Occipital lobe (tissue), 2 donors: Measurements from ENCODE around the gene MGAT4C. TPM values are rescaled to one million over a fixed set of nuclear protein-coding genes. Genes with fewer than 3 reads are reported as not detected.

Experiments
- DNase-seq: peaks from one replicate; lab custom pipeline; 2025; lab: John Stamatoyannopoulos, UW
- total RNA-seq: library from RNA; depleted of rRNA; stranded (reverse); fragments of >200 nt; gene quantifications from one replicate; pipeline ENCODE4 v1.2.3, GENCODE V29; 2014

The MGAT4C gene
- total RNA-seq, 1 donor from 2014 or later, result 56.9 TPM

DNA sequence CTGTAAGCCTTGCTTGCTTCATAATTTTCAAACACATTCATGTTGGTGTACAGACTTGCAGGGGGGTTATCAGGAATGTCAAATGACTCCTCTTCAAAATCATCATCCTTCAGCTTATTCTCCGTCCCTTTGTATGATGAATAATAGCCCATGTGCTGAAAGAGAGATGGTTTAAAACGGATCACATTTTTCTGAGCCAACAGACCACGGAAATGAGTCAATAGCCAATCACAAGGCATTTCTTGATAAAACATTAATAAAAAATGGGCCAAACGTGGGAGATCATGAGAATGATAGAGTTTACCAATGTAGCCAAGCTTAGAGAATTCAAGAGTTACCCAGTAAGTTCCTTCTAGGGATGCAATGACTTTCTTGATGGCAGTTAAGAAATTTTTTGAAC lies 276.6 kb downstream of the MGAT4C start:
- no peak for DNase-seq

DNA sequence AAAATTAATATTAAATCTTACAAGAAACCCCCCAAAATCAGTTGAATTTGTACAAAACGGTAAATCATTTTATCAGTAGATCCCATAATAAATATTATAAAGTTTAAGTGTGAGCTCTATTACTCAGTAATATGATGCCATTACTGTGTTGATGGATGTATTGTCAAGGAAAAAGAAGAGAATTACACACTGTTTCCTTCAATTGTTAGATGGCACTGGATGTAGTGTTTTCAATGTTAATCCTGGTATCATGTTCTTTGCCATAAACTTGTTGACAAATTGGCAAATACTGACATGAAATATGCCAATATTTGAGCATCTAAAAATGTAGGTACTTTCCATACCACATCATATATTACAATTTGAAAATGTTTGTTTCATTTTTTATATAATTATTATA lies 280.5 kb downstream of the MGAT4C start:
- no peak for DNase-seq

DNA sequence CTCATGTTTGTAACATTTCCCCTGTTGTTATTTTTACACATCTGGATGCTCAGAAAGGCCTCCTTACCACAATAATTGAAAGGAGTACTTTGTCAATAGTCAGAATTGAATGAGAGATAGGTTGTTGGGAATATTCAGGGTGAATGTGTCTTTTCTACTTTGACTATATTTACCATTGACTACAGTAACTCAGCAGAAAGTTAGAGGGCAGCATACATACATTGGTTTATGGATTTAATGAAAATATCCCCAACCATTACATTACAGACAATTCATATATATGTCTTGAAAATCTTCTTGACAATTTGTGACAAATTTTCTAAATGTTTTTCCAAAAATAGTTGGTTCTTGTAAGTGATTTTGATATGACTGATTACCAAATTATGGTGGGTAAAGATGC lies 284.4 kb downstream of the MGAT4C start:
- DNase-seq, result no peak

DNA sequence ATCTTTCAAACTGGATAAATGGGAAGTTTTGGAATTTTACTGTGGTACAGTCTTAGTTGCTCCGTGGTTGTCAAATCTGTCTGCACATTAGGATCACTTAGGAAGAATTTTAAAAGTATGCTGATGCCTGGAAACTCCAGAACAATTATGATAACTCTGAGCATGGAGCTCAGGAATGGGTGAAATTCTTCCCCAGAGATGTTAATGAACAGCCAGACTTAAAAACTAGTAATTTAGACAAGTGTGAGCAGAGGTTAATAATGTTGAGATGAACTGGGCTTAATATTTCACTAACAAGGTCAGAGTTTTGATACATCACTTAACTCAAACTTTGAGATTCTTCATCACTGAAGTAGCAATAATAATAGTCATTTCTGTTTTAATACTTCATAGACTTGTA lies 287.6 kb downstream of the MGAT4C start:
- no peak for DNase-seq

DNA sequence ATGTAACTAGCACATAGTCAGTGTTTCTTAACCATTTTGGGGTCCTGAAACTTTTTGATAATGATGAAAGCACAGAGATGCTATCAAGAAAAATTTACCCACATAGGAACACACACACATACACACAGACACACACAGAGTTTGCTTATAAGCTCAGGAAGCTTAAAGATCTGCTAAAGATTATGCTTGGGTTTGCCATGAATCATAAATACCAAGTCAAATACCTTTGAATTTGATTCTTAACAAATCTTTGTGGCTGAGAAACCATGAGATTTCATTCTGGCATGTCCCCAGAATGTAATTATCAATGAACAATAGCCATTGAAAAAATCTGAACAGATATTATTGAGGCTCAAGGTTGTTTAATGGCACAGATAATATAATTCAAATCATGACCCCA lies 292.9 kb downstream of the MGAT4C start:
- no peak for DNase-seq

DNA sequence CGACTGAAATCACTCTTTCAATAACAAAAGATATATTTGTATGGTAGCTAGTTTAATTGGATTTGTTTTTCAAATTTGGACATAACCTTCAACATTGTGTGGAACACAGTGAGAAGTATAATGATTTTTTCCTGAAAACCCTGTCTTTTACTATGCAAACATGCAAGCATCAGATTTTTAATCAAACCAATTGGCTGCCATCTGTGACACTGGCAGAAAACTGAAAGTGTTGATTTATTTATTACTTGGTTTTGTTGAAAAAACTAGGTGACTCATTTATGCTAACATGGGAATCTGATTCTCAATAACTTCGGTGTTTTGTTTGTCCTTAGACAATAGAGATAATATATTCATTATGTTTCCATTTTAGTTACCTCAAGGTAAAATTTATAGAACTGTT lies 300.1 kb downstream of the MGAT4C start:
- no peak for DNase-seq

DNA sequence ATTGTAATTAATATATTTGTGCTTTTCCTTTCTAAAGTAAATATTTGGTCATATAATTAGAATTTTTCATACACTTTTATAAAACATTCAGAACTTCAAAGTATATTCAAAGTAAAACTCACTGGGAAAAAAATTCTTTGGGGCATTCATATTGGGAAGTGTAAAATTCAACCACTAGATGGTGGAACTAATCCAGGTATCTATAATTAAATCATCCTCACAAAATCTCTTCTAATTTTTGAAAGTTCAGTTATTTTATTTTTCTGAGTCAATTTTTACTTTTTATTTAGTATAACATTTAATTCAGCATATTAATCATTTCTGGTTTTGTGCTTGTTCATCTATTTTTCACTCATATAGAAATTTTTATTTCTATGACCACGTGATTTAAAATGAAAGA lies 301.1 kb downstream of the MGAT4C start:
- DNase-seq, result no peak

DNA sequence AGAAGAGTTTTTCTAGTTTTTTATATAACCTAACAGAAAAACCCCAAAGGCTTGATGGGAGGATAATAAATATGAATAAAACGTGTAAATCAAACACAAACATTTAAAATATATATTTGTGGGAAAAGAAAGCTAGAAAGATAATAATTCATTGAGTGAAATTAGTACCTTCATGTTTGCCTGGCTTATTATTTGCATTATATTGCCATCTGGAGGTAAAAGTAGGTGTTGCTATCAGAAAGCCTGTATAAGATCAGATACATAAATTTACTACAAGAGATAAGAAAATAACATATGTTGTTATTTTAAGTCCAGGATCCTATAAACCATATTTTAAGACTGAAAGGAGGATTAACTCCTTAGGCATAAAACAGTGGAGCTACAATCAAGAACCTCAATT lies 304.4 kb downstream of the MGAT4C start:
- DNase-seq, result no peak

DNA sequence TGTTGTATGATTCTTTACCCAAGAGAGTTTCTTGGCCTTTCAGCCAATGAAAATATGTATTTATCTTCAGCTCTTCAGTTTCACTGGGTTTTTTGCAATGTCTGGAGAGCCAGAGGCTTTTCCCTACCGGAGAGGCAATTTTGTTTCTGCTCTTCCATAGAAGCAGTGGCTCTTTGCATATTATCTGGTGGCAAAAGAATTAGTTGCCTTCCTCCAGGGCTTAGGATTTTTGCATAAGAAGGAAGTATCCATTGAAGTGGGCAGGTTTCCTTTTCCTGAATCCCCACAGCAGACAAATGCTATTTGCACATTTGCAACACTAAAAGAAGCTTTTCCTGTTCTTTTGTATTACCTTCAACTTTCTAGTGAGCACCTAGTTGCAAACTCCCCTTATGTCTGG lies 306.9 kb downstream of the MGAT4C start:
- DNase-seq, result no peak

DNA sequence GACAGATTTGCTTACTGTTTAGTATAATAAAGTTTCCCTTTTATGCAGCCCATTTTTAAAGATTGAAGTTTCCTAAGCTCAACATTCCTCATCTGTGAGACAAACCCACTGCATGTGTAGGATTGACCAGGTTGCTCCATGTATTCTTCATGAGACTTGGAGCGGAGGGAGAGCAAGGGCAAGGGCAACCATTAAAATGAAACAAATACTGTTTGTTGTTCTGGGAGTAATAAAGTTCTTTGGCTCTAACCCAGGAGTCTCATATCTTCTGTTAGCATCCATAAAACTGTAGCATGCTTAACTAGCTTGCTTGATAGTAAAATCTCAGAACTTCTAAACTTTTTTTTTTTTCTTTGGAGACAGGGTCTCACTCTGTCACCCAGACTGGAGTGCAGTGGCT lies 307.9 kb downstream of the MGAT4C start:
- no peak for DNase-seq

DNA sequence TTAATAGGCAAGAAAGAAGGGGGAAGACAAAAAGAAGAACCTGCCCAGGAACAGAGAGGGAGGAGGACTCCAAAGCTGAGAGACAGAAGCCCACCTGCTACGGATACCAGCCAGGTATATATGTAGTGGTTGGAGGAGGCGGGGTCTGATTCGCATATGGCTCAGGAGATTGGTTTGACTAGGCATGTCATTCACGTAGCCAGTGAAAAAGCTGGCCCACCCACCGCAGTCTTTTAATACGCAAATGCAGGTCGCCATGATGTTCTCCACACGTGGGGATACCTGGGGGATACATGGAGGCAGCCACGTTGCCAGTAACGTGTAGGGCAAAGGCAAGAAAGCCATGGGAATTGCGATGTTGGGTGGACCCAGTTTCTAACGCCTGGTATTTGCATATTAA lies 308.9 kb downstream of the MGAT4C start:
- DNase-seq, result no peak

DNA sequence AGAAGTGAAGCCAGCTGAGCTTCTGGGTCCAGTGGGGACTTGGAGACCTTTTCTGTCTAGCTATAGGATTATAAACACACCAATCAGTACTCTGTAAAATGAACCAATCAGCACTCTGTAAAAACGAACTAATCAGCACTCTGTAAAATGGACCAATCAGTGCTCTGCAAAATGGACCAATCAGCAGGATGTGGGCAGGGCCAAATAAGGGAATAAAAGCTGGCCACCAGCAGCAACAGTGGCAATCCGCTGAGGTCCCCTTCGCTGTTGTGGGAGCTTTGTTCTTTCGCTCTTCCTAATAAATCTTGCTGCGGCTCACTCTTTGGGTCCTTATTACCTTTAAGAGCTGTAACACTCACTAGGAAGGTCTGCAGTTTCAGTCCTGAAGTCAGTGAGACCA lies 309.8 kb downstream of the MGAT4C start:
- no peak for DNase-seq

DNA sequence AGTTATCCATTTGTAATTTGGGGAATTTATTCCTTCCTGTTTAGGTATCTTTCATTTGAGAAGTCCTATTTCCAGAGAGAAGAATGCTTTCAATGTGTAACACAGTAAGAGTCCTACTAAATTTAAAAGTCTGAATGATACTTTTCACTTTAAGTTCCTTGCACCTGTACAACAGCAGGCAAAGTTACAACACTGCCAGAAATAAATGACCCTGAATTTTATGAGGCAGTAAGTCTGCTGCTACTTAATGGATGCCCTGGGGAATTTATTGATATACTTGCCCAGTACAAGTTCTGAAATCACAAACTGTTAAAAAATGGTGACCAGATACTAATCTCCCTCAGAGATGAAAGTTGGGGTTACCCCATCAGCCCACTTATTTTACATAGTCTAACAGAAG lies 329.0 kb downstream of the MGAT4C start:
- DNase-seq, result no peak

DNA sequence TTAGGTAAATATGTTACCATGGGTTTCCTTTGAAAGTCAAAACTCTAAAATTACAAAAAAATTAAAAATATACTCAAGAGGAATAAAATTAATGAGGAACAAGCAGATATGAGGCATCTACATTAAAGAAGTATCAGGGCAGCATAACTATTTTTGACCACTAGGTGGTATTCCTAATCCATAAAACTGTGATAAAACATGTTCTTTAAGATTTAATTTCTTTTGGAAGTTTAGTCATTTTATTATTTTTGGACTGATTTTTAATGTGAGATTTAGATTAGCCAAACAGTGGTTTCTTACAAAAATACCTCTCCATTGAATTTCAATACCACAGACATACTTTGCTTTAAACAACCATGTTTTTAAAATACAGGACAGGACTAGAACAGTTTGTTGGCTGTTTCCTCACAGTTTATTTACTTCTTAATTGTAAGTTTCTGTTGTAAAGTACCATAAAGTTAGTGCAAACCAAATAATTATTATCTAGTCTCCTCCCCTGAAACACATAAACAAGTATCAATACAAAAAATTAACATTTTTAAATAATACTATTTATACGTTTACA lies 332.3 kb downstream of the MGAT4C start:
- no peak for DNase-seq

DNA sequence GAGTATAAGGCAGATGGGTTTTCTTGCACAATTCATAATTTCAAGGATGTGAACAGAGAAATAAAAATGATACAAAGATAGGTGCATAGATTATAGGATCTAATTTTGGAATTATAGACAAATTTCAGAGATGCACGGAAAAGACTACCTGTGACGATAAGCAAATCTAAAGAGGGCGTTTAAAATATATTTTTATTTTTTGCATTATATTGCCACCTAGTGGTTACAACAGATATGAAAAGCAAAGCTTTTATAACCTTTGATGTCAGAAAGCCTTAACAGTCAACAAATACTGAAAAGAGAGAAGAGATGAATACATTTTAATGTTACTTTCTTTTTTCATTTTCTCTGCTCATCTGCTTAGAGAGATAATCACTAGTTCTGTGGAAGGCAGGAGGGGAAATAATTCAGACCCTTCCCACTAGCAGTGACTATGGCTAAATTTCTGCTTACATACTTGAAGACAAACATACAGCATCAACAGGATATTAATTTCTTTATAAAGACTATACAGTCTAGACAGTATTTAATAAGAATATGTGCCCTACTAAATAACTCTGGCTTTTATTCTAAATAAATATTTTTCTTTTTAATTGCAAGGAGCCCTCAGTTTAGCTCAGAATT lies 335.8 kb downstream of the MGAT4C start:
- DNase-seq, result no peak
